ENCODE data around the gene RPRML.
"Not testable (repeated sequence)": the region's sequence is repeated elsewhere in the genome, so short reads cannot be mapped to it uniquely, and the experiment has no call there.

RPRML gene

DNA sequence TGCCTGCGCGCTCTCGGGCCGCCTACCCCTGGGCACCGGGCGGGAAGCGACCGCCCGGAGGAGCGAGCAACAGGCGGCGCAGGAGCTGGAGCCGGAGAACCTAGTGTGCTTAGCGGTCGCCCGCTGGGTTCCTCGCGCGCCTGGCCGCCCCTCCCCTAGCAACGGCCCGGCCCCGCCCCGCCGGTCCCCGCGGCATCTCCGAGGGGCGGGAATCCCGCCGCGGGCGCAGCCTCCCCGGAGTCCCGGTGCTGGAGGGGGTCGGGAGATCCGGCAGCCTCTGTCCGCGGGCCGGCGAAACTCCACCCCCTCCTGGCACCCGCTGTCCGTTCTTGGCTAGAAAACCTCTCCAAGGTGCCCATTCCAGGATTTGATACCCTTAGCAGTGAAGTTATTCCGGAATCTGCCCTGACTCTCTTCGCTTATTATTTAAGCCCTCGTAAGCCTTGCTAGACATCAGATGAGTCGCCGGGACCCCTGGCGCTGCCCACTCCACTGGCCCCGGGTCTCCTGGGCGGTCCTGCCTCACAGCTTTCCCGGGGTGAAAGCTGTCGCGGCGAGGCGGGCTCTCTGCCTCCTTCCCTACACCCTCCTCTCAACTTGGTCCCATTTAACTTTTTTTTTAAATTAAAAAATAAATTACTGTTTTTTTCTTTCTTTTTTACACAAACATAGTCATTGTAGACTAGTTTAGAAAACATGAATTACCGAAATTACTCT is at the start of gene RPRML:
TSS of gene RPRML (minus strand) at position 107 of the 717 bp plus-strand sequence. CDS start 246 bp downstream, outside the sequence.
- DNase-seq (ENCODE audit: low read depth, low spot score) = no peak

DNA sequence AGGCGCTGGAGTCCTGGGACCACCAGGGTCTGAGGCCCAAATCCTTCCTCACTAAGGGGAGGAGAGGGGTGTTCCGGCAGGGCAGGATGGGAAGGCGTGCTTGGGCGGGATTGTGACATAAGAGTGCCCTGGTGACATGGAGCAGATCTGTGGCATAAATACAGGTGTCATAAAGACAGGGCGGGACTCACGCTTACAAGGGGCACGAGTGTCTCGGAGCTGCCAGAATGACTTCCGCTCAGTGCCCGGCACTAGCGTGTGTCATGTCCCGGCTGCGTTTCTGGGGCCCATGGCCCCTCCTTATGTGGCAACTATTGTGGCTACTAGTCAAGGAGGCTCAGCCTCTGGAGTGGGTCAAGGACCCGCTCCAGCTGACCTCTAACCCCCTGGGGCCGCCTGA is 37.9 kb upstream of the RPRML start:
- DNase-seq (ENCODE audit: low read depth, low spot score) = not testable (repeated sequence)

- no peak for DNase-seq (ENCODE audit: low read depth, low spot score)
These were observed 34.3 kb upstream of the RPRML start for GRCh38 chr17:47013341-47013740.

- DNase-seq (ENCODE audit: low read depth, low spot score) = no peak
These were observed 33.4 kb upstream of the RPRML start for GRCh38 chr17:47012457-47012856.

- no peak for DNase-seq (ENCODE audit: low read depth, low spot score)
These were observed 30.9 kb upstream of the RPRML start for GRCh38 chr17:47009759-47010594.

DNA sequence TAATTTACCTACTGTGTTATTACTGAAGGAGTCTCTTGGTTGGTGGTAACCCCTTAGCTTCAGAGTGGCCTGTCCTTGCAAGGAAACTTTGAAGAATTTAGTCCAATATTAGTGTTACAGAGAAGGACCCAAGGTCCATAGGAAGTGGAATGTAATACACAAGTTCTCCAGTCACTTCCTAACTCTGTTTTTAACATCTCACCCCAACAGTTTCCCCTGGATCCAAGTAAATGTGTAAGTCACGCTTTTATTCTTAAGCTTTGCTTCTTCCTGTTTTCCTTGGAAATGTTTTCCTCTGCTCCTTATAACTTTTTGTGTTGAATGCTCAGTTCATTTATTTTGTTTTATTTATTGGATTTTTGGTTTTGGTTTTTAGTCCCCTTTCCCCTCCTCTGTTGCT is 25.9 kb upstream of the RPRML start:
- DNase-seq (ENCODE audit: low read depth, low spot score) = no peak

- not testable (repeated sequence) for DNase-seq (ENCODE audit: low read depth, low spot score)
These were observed 24.8 kb upstream of the RPRML start for GRCh38 chr17:47003864-47004263.

GRCh38 chr17:46995841-46996571 is 17.0 kb upstream of the RPRML start:
- DNase-seq (ENCODE audit: low read depth, low spot score) = no peak

GRCh38 chr17:46994993-46995392 is 15.9 kb upstream of the RPRML start:
- DNase-seq (ENCODE audit: low read depth, low spot score) = no peak

DNA sequence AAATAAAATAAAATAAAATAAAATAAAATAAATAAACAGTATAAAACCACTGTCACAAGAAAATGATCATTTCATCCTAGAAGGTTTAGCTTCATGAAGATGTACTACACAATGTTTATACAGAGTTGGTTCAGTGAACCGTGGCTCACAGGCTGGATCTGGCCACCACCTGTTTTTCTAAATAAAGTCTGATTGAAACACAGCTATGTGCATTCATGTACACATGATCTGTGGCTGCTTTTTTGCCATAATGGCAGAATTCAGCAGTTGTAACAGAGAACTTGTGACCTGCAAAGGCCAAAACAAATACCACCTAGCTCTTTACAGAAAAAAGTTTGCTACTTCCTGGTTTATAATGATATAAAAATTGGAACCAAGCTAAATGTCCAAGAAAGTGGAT is 12.6 kb upstream of the RPRML start:
- DNase-seq (ENCODE audit: low read depth, low spot score) = no peak

GRCh38 chr17:46989637-46990431 is 10.8 kb upstream of the RPRML start:
- no peak for DNase-seq (ENCODE audit: low read depth, low spot score)

DNA sequence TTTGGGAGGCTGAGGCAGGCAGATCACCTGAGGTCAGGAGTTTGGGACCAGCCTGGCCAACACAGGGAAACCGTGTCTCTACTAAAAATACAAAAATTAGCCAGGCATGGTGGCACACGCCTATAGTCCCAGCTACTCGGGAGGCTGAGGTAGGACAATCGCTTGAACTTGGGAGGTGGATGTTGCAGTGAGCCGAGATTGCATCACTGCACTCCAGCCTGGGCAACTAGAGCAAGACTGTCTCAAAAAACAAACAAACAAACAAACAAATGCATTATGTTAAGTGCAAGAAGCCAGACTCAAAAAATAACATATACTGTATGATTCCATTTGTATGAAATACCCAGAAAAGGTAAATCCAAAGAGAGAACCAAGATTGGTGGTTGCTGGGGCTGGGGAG is 8.9 kb upstream of the RPRML start:
- not testable (repeated sequence) for DNase-seq (ENCODE audit: low read depth, low spot score)

GRCh38 chr17:46986366-46986765 is 7.3 kb upstream of the RPRML start:
- no peak for DNase-seq (ENCODE audit: low read depth, low spot score)

DNA sequence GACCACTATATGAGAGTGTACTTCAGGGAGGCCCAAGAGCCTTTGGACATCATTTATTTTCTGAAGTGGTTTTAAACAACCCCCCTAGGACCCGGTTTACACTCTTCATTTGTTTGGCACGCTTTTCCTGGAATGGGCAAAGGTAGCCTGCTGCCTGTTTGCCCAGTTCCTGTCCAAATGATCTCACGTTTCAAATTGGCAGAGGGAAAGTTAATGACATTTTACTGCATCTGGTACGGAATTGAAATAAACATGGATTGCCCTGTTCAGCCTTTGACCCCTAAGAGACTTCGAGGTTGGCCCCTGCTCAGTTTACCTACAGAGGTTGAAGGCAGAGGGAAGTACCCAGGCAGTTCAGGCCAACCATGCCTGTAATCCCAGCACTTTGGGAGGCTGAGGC is 5.8 kb upstream of the RPRML start:
- no peak for DNase-seq (ENCODE audit: low read depth, low spot score)

DNA sequence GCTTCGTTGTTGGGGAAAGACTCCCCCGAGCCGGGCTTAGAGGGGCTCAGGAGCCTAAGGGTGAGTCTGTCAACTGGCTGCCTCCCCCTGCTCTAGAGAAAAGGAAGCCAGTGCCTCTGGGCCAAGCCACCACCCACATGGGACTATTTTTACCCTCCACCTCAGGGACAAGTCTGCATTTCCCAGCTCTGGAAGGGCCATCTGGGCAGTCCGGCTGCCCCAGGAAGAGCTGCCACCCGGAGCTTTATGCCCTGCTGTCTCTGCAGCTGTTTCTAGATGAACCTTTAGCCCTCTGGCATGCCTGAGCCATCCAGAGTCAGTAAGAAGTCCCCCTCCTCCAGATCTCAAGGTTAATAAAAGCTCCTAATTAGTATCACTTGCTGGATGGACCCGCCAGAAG is 5.3 kb upstream of the RPRML start:
- DNase-seq (ENCODE audit: low read depth, low spot score) = no peak

- DNase-seq (ENCODE audit: low read depth, low spot score) = no peak
These were observed 4.7 kb upstream of the RPRML start for GRCh38 chr17:46983782-46984181.

DNA sequence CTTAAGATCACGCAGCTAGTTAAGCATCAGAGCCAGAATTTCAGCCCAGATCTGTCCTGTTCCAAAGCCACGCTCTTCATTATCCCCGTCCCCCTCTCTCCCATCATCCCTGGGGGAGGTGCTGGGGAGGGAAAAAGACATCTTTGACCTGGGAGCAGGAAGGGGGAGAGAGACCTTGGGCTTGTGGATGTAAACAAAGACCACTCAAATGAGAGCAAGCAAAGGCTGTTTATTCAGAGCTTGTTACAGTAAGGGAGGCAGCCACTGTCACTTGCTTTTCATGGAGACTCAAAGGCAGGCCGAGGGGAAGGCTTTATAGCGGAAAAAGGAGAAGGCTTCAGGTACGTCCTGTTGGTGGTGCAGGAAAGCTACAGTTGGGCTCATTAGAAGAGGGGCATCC is 3.5 kb upstream of the RPRML start:
- DNase-seq (ENCODE audit: low read depth, low spot score) = no peak

DNA sequence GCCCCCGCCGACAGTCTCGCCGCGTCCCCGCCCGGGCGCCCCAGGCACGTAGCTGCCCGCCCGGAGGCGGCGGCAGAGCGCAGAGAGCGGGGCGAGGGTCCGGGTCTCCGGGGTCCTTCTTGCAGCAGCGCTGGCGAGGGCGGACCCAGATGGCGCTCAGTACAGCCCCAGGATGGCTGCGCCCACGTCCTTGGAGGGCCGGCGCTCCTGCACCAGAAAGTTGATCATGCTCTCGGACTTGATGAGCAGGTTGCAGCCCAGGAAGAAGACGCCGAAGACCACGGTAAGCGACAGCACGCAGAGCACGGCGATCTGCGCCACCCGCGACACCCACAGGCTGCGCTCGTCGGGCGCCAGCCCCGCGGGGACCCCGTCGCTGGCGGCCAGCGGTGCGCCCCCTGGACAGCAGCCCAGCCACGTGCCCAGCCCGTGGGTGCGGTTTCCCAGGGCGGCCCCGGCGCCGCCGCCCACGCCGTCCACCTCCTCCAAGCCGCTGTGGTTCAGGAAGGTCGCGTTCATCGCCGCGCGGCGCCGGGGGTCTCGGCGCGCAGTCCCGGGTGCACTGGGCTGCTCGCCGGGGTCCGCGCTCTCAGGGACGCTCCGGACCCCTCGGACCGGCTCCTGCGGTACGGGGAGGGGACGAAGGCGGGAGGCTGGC is 435 bp downstream of the RPRML start:
- DNase-seq (ENCODE audit: low read depth, low spot score) = no peak

- no peak for DNase-seq (ENCODE audit: low read depth, low spot score)
These were observed 1.1 kb downstream of the RPRML start for GRCh38 chr17:46977750-46978488.

DNA sequence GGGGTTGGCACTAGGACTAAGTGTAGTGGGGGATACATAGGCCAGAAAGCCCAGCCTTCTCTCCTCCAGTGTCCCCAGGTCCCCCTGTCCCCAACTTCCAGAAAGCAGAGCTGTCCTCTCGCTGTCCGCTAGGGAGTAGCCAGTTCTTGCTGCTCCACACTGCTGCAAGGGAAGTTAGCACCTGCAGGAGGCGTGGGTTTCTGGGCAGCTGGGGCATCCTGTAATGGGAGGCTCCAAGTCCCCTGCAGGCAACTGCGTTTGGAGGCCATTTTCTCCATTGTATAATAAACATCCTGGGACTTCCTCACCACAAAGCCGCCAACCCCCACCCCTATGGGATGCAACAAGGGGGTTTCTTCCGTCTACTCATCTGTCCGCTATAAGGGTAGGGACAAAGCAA is 1.7 kb downstream of the RPRML start:
- no peak for DNase-seq (ENCODE audit: low read depth, low spot score)

Data from activated naive CD8-positive, alpha-beta T cell treated with anti-CD3 and anti-CD28 coated beads, Interleukin-2, amount 50 U/mL, for 16 hours (primary cell).